ENCODE measurements around the gene TLE4.

TLE4 gene

GRCh38 chr9:79551586-79551985 is 20.2 kb upstream of the TLE4 start:
- no peak overlapping the region for H3K4me3 ChIP-seq (ENCODE audit: low read depth, low read length)
- TF ChIP-seq CTCF (IDR thresholded peaks at IDR 0.05; ENCODE audit: low read depth, low read length): no peak

GRCh38 chr9:79551994-79552393 is 19.8 kb upstream of the TLE4 start:
- no peak overlapping the region for H3K4me3 ChIP-seq (ENCODE audit: low read depth, low read length)
- TF ChIP-seq CTCF (IDR thresholded peaks at IDR 0.05; ENCODE audit: low read depth, low read length): no peak

GRCh38 chr9:79555474-79556089 is 16.2 kb upstream of the TLE4 start:
- no peak overlapping the region for H3K4me3 ChIP-seq (ENCODE audit: low read depth, low read length)
- no peak for TF ChIP-seq CTCF (IDR thresholded peaks at IDR 0.05; ENCODE audit: low read depth, low read length)

GRCh38 chr9:79559495-79560181 is 12.1 kb upstream of the TLE4 start:
- no peak overlapping the region for H3K4me3 ChIP-seq (ENCODE audit: low read depth, low read length)
- no peak for TF ChIP-seq CTCF (IDR thresholded peaks at IDR 0.05; ENCODE audit: low read depth, low read length)

- TF ChIP-seq CTCF (IDR thresholded peaks at IDR 0.05; ENCODE audit: low read depth, low read length): no peak
- no peak overlapping the region for H3K4me3 ChIP-seq (ENCODE audit: low read depth, low read length)
Observed at GRCh38 chr9:79562749-79563386, 8.9 kb upstream of the TLE4 start.

GRCh38 chr9:79564105-79564504 is 7.7 kb upstream of the TLE4 start:
- no peak overlapping the region for H3K4me3 ChIP-seq (ENCODE audit: low read depth, low read length)
- TF ChIP-seq CTCF (IDR thresholded peaks at IDR 0.05; ENCODE audit: low read depth, low read length): no peak

GRCh38 chr9:79565245-79565644 is 6.5 kb upstream of the TLE4 start:
- H3K4me3 ChIP-seq (ENCODE audit: low read depth, low read length): no peak overlapping the region
- TF ChIP-seq CTCF (IDR thresholded peaks at IDR 0.05; ENCODE audit: low read depth, low read length): no peak
